Fibroblast of lung (primary cell): ENCODE data around the gene TBC1D14. TPM values are rescaled to one million over a fixed set of nuclear protein-coding genes. Genes with fewer than 3 reads are reported as not detected.
A peak's percentile ranks its signal among the peaks of the same experiment; 100 is the strongest.

ENCODE experiments used
- DNase-seq, 2 donors: peaks; one replicate each; pipeline versions ENCODE4 v3.0.0 to v3.0.0-alpha.2; 2010; ENCODE audit warnings: low read depth in 2 of 2
- H2AFZ ChIP-seq: 2 replicates; pipeline ENCODE4 v1.5.1; 2012; ENCODE audit warnings: low read length, control low read depth, inconsistent platforms
- H3K27ac ChIP-seq: 2 replicates; pipeline ENCODE4 v1.5.1; 2011; ENCODE audit warnings: low read length, control low read depth; ENCODE audit not compliant: insufficient read depth
- H3K27me3 ChIP-seq: 2 replicates; pipeline ENCODE4 v1.5.1; 2011; ENCODE audit warnings: mild to moderate bottlenecking, low read length; ENCODE audit not compliant: control insufficient read depth, insufficient read depth
- H3K36me3 ChIP-seq: 2 replicates; pipeline ENCODE4 v1.5.1; 2011; ENCODE audit warnings: low read length; ENCODE audit not compliant: control insufficient read depth, insufficient read depth
- H3K4me1 ChIP-seq: 2 replicates; pipeline ENCODE4 v1.5.1; 2011; ENCODE audit warnings: low read length; ENCODE audit not compliant: control insufficient read depth, insufficient read depth; ENCODE audit errors: extremely low read depth
- H3K4me2 ChIP-seq: 2 replicates; pipeline ENCODE4 v1.5.1; 2011; ENCODE audit warnings: low read length, control low read depth; ENCODE audit not compliant: insufficient read depth; ENCODE audit errors: extremely low read depth
- H3K4me3 ChIP-seq, 4 experiments: fragments of 200-600 bp in 1 of 4; sonication (generic) in 1 of 4; replicated peaks in 1 of 4; 2 replicates each; pipeline ENCODE4 v1.5.1; 2011 to 2016; ENCODE audit warnings: low read length in 4 of 4, low read depth in 3 of 4, mild to moderate bottlenecking in 3 of 4, control low read depth in 2 of 4, inconsistent platforms in 1 of 4, mixed read lengths in 1 of 4; ENCODE audit not compliant: insufficient read depth in 1 of 4; ENCODE audit errors: control extremely low read depth in 1 of 4
- H3K79me2 ChIP-seq: 2 replicates; pipeline ENCODE4 v1.5.1; 2012; ENCODE audit warnings: mild to moderate bottlenecking, low read length, inconsistent platforms; ENCODE audit not compliant: control insufficient read depth, insufficient read depth
- H3K9ac ChIP-seq: 2 replicates; pipeline ENCODE4 v1.5.1; 2011; ENCODE audit warnings: mild to moderate bottlenecking, low read length, control low read depth; ENCODE audit not compliant: insufficient read depth
- H3K9me3 ChIP-seq: 2 replicates; pipeline ENCODE4 v1.5.1; 2012; ENCODE audit warnings: low read depth, low read length; ENCODE audit not compliant: control insufficient read depth, insufficient read depth
- H4K20me1 ChIP-seq: 2 replicates; pipeline ENCODE4 v1.5.1; 2011; ENCODE audit warnings: low read length; ENCODE audit not compliant: control insufficient read depth, insufficient read depth; ENCODE audit errors: extremely low read depth
- EZH2 ChIP-seq: IDR thresholded peaks from 2 replicates; pipeline ENCODE4 v1.5.1; 2012; ENCODE audit warnings: low read length, control low read depth, mild to moderate bottlenecking; ENCODE audit errors: missing control alignments
- polyA plus RNA-seq, 2 donors: library from polyadenylated mRNA; depleted of rRNA in 1 of 2; stranded (reverse) in 1 of 2; unstranded in 1 of 2; fragments of >200 nt; gene quantifications; 2 replicates each; pipeline ENCODE4 v1.2.1, GENCODE V29; 2011 to 2012; ENCODE audit warnings: missing spikeins in 1 of 2
- total RNA-seq: library from RNA; depleted of rRNA; stranded (reverse); fragments of >200 nt; gene quantifications from 2 replicates; pipeline ENCODE4 v1.2.1, GENCODE V29; 2014
- TF ChIP-seq, protein P1 (sequence below), 2 donors: IDR thresholded peaks in 1 of 2; conservative IDR thresholded peaks in 1 of 2; 1 replicate in 1 of 2; 2 replicates in 1 of 2; pipeline ENCODE4 v1.5.1; 2011 to 2012; ENCODE audit warnings: low read length in 2 of 2, control low read depth in 1 of 2, inconsistent platforms in 1 of 2, low read depth in 1 of 2, mild to moderate bottlenecking in 1 of 2

TBC1D14 gene
- total and polyA plus RNA-seq, 2 donors (not counting 1 experiment from before 2014, with no cell fraction given) = 26.9 to 37.7 TPM

GRCh38 chr4:7029921-7030320 is 120.3 kb downstream of the TBC1D14 start:
- Histone ChIP-seq H3K9ac (no peak overlapping the region), H4K20me1 (no peaks in the 10 kb centered on the region), H3K9me3 (no peaks in the 10 kb centered on the region), H3K27ac (no peak overlapping the region), H3K4me3 (no peak overlapping the region), H3K4me2 (no peak overlapping the region), H2AFZ (no peak overlapping the region), H3K36me3 (peaks cover 7% of the 10 kb centered on the region), H3K27me3 (no peaks in the 10 kb centered on the region), H3K4me1 (peaks cover 4% of the 10 kb centered on the region), H3K79me2 (no peaks in the 10 kb centered on the region)
- no peak for DNase-seq
- TF ChIP-seq EZH2 = no peak
- TF ChIP-seq, protein P1, sequence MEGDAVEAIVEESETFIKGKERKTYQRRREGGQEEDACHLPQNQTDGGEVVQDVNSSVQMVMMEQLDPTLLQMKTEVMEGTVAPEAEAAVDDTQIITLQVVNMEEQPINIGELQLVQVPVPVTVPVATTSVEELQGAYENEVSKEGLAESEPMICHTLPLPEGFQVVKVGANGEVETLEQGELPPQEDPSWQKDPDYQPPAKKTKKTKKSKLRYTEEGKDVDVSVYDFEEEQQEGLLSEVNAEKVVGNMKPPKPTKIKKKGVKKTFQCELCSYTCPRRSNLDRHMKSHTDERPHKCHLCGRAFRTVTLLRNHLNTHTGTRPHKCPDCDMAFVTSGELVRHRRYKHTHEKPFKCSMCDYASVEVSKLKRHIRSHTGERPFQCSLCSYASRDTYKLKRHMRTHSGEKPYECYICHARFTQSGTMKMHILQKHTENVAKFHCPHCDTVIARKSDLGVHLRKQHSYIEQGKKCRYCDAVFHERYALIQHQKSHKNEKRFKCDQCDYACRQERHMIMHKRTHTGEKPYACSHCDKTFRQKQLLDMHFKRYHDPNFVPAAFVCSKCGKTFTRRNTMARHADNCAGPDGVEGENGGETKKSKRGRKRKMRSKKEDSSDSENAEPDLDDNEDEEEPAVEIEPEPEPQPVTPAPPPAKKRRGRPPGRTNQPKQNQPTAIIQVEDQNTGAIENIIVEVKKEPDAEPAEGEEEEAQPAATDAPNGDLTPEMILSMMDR (conservative IDR thresholded peaks at IDR 0.05 in 1 of 2, IDR thresholded peaks at IDR 0.05 in 1 of 2; ENCODE audit: low read depth in 1 of 2, low read length in 2 of 2) = no peak

DNA sequence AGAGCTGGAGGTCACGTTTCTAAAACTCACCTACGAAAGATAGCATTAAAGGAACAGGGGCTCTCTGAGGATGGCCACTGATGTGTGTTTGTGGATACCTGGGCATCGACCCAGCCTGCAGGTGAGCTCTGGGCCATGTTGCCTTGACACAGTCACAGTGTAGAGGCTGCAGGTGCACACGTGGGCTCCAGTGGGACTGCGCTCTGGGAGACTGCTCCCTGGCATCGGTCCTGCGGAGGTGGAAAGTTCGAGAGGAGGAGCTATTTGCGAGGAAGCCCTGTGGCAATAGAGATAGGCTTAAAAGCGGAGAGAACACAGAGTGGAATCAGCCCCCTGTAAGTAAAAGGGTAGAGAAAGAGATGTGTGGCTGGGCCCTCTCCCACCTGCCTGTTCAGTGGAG is 121.2 kb downstream of the TBC1D14 start:
- no peaks in the 10 kb centered on the region for H3K27me3 ChIP-seq
- no peaks in the 10 kb centered on the region for H3K79me2 ChIP-seq
- H3K4me1 ChIP-seq = peaks cover 4% of the 10 kb centered on the region
- no peak overlapping the region for H3K4me2 ChIP-seq
- no peak for TF ChIP-seq EZH2
- TF ChIP-seq, protein P1 (conservative IDR thresholded peaks at IDR 0.05 in 1 of 2, IDR thresholded peaks at IDR 0.05 in 1 of 2; ENCODE audit: low read depth in 1 of 2, low read length in 2 of 2) = no peak
- H4K20me1 ChIP-seq = no peaks in the 10 kb centered on the region
- H2AFZ ChIP-seq = no peak overlapping the region
- H3K9me3 ChIP-seq = no peaks in the 10 kb centered on the region
- H3K27ac ChIP-seq = no peak overlapping the region
- peaks cover 5% of the 10 kb centered on the region for H3K36me3 ChIP-seq
- no peak overlapping the region for H3K4me3 ChIP-seq
- H3K9ac ChIP-seq = no peak overlapping the region
- DNase-seq = no peak

GRCh38 chr4:7031558-7032449 is 122.2 kb downstream of the TBC1D14 start:
- Histone ChIP-seq H3K27ac (no peak overlapping the region), H3K9me3 (no peaks in the 10 kb centered on the region), H3K4me1 (peaks cover 6% of the 10 kb centered on the region), H3K9ac (no peak overlapping the region), H3K79me2 (no peaks in the 10 kb centered on the region), H3K4me3 (no peak overlapping the region), H3K27me3 (no peaks in the 10 kb centered on the region), H3K4me2 (no peak overlapping the region), H2AFZ (no peak overlapping the region), H4K20me1 (no peaks in the 10 kb centered on the region), H3K36me3 (peaks cover 5% of the 10 kb centered on the region)
- TF ChIP-seq, protein P1 (conservative IDR thresholded peaks at IDR 0.05 in 1 of 2, IDR thresholded peaks at IDR 0.05 in 1 of 2; ENCODE audit: low read depth in 1 of 2, low read length in 2 of 2) = no peak
- DNase-seq = peak in 1 of 2 donors; percentile 25
